ENCODE measurements around the gene PARP9. TPM values are rescaled to one million over a fixed set of nuclear protein-coding genes. Genes with fewer than 3 reads are reported as not detected.

Gene PARP9
- total RNA-seq, 1 experiment from 2014 or later, result 1.8 TPM

- Mint-ChIP-seq H3K4me3 (no peak overlapping the region), H3K27ac (peak overlapping the region; percentile 32), H3K27me3 (ENCODE audit: low read depth) (no peaks in the 10 kb centered on the region), H3K9me3 (no peaks in the 10 kb centered on the region), H3K36me3 (peaks cover 20% of the 10 kb centered on the region), H3K4me1 (peaks cover 4% of the 10 kb centered on the region; the same call in 1 of the 2 replicates)
- TF ChIP-seq SMAD4 (CRISPR knock-in tag; IDR thresholded peaks at IDR 0.05) (no peak), ZNF121 (CRISPR knock-in tag; IDR thresholded peaks at IDR 0.05) (peak; percentile 62; the same call in 1 of the 2 replicates)
- ChIA-PET CTCF (no interaction called here), POLR2A (no interaction called here)
- DNase-seq (ENCODE audit: low spot score), result no peak
- no peak for ATAC-seq
Measured at GRCh38 chr3:122488262-122488973, 75.7 kb downstream of the PARP9 start.

- Mint-ChIP-seq H3K27me3 (ENCODE audit: low read depth) (no peaks in the 10 kb centered on the region), H3K36me3 (no peaks in the 10 kb centered on the region), H3K27ac (peak overlapping the region; percentile 37; the same call in 1 of the 2 replicates), H3K4me1 (peaks cover 8% of the 10 kb centered on the region), H3K9me3 (no peaks in the 10 kb centered on the region), H3K4me3 (no peak overlapping the region)
- TF ChIP-seq PREB (CRISPR knock-in tag; IDR thresholded peaks at IDR 0.05; ENCODE audit: borderline replicate concordance) (no peak), USF1 (CRISPR knock-in tag; IDR thresholded peaks at IDR 0.05) (no peak), SMAD3 (CRISPR knock-in tag; IDR thresholded peaks at IDR 0.05; ENCODE audit: borderline replicate concordance) (no peak), ZNF532 (CRISPR knock-in tag; IDR thresholded peaks at IDR 0.05; ENCODE audit: borderline replicate concordance) (no peak), ZNF138 (CRISPR knock-in tag; conservative IDR thresholded peaks at IDR 0.05) (no peak), TEAD1 (CRISPR knock-in tag; IDR thresholded peaks at IDR 0.05) (no peak)
- DNase-seq (ENCODE audit: low spot score) (no peak), ATAC-seq (no peak)
- ChIA-PET CTCF (no interaction called here), POLR2A (no interaction called here)
Measured at GRCh38 chr3:122484985-122485384, 79.1 kb downstream of the PARP9 start.

- TF ChIP-seq CTCF (IDR thresholded peaks at IDR 0.05) (no peak), SP1 (CRISPR knock-in tag; conservative IDR thresholded peaks at IDR 0.05) (no peak), AR (CRISPR knock-in tag; IDR thresholded peaks at IDR 0.05) (no peak), GRHL2 (CRISPR knock-in tag; IDR thresholded peaks at IDR 0.05; ENCODE audit: insufficient replicate concordance, severe bottlenecking) (no peak), CBFB (CRISPR knock-in tag; IDR thresholded peaks at IDR 0.05; ENCODE audit: low read depth) (no peak)
- ATAC-seq, result no peak
- Mint-ChIP-seq H3K4me1 (peaks cover 17% of the 10 kb centered on the region), H3K27ac (no peak overlapping the region), H3K27me3 (ENCODE audit: low read depth) (no peaks in the 10 kb centered on the region), H3K36me3 (no peaks in the 10 kb centered on the region), H3K9me3 (no peaks in the 10 kb centered on the region), H3K4me3 (no peak overlapping the region)
- CTCF ChIA-PET, result no interaction called here
- no peak for DNase-seq (ENCODE audit: low spot score)
- POLR2A ChIA-PET, result no interaction called here
Measured at GRCh38 chr3:122481390-122481789, 82.7 kb downstream of the PARP9 start.

All from WTC11 (cell line).